Epidermal melanocyte (primary cell): ENCODE data around the gene RPL18.
"Not testable (repeated sequence)": the region's sequence is repeated elsewhere in the genome, so short reads cannot be mapped to it uniquely, and the experiment has no call there.

Source experiments
- DNase-seq: peaks from one replicate; pipeline ENCODE4 v3.0.0; 2011; ENCODE audit warnings: low spot score; ENCODE audit not compliant: insufficient read length

The RPL18 gene

DNA sequence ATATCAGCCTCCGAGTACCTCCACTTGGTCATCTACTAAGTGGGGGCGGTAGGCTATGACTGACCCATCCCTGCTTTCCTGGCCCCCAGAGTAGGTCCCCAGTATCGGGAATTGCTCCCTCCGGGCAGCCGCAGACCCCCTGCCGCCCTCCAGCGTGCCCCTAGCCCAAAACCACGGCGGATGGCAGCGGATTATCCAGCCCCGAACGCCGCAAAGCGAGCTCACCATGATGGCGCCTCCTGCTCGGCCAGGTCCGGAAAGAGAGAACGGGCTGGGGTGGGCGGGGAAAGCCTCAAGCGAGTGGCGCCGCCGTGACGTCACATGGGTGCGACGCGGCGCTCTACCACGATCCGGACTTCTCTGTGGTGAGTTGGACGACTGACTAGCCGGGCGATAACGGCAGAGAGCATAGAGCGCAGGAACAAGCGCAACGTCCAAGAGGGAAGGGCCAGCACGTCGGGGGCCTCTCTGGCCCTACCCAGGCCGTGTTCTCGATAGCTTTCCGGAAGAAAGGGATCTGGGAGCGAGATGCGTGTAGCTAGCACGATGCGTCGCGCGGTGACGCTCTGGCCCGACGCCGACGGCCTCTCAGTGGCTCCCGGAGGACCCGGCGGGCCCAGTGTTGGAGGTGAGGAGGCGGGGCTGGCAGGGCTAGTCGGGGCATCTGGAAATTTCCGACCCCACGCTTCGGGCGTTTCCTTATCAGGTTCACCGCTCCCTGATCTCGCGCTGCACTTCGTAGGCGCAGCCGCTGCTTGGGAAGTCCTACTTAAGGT, at the start of gene RPL18, which contains the start of gene SPHK2:
Gene RPL18, minus strand, starts transcription at position 263 of the 776 bp plus-strand sequence. Its CDS starts 35 bp downstream, at position 228.
Gene SPHK2, plus strand, starts transcription at position 591 of the 776 bp plus-strand sequence. CDS start 1,009 bp downstream, outside the sequence.
- DNase-seq: peak; percentile 99

- no peak for DNase-seq
Observed at GRCh38 chr19:48668761-48669160, 49.8 kb upstream of the RPL18 start.

- DNase-seq: peak; percentile 1
Observed at GRCh38 chr19:48668332-48668731, 49.4 kb upstream of the RPL18 start.

GRCh38 chr19:48665786-48666185, 46.8 kb upstream of the RPL18 start:
- DNase-seq: no peak

GRCh38 chr19:48664476-48664875, 45.5 kb upstream of the RPL18 start:
- DNase-seq: peak; percentile 3

DNA sequence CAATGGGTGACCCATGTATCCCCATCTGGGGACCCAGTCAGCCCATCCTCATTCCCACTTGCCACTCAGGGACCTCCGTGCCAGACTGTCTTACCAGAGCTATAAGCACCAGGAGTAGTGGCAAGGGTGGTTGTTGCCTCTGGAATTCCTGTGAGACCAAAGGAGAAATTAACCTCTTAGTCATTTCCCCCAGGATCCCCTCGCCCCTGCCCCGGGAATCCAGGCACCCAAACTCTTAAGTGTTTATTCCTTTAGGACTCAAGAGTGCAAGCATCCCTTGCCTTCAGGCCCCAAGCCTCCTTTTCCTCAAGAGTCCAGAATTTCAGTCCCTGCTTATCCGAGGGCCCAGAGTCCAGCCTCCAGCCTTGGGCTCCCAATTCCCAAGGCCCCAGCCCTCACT, 44.7 kb upstream of the RPL18 start:
- DNase-seq: peak; percentile 9

DNA sequence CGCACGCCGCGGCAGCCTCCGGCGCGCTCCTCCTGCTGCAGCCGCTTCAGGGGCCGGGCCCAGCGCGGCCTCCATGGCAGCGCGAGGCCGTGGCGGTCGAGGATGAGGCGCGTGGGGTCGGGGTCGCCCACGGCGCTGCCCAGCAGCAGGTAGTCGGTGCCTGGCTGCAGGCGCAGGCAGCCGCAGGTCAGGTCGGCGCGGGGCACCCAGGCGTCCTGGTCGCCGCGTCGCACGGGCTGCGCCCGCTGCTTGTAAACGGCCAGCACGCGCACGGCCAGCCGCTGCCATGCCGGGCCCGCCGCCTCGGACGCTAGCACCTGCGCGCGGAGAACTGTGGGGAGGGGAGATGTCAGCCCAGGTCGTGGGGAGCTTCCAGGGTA, 42.7 kb upstream of the RPL18 start:
- no peak for DNase-seq

GRCh38 chr19:48660852-48661710, 42.1 kb upstream of the RPL18 start:
- DNase-seq: peak; percentile 97

DNA sequence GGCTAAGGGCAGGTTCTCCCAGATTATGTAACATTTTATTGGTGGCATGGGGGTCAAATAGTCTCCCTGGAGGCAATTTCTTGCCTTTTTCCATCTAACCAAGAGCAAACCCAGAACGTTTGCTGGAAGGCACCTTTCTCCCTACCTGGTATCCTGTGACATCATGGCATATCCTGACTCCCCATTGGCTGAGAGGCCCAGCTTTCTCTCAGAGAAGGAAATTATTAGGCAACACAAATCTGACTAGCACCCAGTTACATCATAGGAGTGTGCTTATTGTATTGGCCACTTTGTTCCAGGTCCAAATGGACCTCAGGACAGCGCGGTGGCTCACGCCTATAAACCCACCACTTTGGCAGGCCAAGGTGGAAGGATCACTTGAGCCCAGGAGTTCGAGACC, 40.8 kb upstream of the RPL18 start:
- no peak for DNase-seq

- no peak for DNase-seq
Observed at GRCh38 chr19:48658483-48658882, 39.5 kb upstream of the RPL18 start.

DNA sequence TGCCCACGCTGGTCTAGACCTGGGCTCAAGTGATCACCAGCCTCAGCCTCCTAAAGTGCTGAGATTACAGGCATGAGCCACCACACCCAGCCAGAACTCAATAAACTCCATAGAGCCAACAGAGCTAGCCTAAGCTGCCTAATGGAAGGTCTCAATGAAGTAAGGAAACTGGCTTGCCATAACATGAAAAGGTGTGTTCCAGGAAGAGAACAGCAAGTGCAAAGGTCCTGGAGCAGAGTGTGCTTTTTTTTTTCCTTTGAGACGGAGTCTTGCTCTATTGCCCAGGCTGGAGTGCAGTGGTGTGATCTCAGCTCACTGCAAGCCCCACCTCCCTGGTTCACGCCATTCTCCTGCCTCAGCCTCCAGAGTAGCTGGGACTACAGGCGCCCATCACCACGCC, 38.9 kb upstream of the RPL18 start:
- DNase-seq: not testable (repeated sequence)

- no peak for DNase-seq
Observed at GRCh38 chr19:48656840-48657474, 38.0 kb upstream of the RPL18 start.

GRCh38 chr19:48654299-48655059, 35.5 kb upstream of the RPL18 start:
- DNase-seq: no peak

DNA sequence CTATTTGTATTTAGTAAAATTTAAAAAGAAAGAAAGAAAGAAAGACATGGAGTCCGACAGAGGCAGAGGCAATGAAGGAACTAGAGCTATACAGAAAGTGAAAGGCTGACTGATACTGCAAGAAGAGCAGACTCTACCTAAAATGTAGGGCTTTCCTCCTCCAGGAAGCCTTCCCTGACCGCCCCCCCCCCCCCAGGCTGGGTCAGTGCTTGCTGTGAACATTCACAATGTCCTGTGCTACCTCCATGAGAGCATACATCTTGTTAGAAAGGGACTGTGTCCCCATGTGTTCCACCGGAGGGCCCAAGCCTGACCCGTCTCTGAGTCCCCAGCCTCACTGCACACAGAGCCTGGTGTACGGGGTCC, 32.7 kb upstream of the RPL18 start:
- DNase-seq: no peak

GRCh38 chr19:48650974-48651682, 32.1 kb upstream of the RPL18 start:
- DNase-seq: no peak

GRCh38 chr19:48648134-48648533, 29.2 kb upstream of the RPL18 start:
- DNase-seq: no peak

DNA sequence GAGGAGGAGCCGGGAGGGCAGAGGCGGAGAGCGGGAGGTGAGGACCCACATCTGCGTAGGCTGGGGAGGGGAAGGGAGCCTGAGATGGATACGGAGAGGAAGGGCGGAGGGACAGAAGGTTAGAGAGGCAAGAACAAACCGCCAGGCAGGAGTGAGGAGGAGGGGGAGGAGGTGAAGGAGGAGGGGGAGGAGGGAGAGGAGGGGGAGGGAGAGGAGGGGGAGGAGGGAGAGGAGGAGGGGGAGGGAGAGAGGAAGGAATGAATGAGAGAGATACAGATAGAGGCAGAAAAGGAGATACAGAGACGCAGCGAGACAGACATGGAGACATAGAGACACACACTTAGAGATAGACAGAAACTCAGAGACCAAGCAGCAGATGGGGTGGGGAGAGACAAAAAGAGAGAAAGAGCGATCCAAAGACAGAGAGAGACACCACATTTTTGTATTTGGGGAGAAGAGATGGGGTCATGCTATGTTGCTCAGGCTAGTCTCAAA, 27.8 kb upstream of the RPL18 start:
- no peak for DNase-seq

GRCh38 chr19:48646001-48646721, 27.2 kb upstream of the RPL18 start, which contains the start of gene CA11:
Gene CA11, minus strand, starts transcription at chr19:48646187. Its CDS starts 555 bp downstream, at chr19:48645632.
- peak; percentile 92 for DNase-seq

DNA sequence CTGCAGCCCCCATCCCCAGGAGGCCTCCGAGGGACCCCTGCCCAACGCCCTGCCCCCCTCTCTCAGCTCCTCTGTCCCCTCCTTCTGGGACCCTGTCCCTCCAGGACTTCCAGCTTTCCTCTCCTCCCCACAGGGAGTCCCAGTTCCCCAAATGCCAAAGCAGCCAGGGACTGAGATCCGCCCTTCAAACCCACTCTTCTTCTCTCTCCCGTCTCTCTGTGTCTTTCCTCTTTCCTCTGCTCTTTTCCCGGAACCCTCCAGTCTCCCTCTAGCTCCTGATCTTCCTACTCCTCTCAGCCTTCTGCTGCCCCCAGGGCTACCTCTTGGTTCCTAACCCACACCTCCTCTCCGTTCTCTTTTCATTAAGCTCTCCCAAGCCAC, 26.6 kb upstream of the RPL18 start:
- DNase-seq: no peak
